Measurements from ENCODE around the gene TSHZ2.

Gene TSHZ2

DNA sequence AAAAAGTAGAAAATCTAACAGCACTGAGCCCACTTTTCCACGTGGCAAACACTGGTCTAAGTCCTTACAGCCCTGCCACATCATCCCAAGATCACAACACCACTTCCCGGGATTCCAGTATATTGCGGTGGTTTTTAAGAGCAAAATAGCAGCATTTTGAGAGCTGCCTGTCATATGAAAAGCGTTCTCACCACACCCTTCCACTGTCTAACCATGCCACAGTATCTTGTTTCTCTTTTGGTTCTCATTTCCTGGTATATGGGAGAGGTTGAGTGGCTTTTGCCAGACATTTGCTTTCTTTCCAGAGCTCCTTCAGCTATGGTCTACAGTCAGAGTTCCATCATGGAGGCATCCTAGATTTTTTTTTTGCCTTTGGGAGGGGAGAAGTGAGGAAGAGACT, 243.0 kb downstream of the TSHZ2 start:
- Histone ChIP-seq H3K27me3 (replicated peaks; ENCODE audit: control insufficient read depth, insufficient read depth, low read length) (no peaks in the 10 kb centered on the region; the same call in 1 of the 2 replicates), H3K36me3 (ENCODE audit: control insufficient read depth, insufficient read depth, low read length) (no peaks in the 10 kb centered on the region), H3K4me3 (replicated peaks; ENCODE audit: low read depth, low read length) (no peak overlapping the region)
- TF ChIP-seq, protein P1, sequence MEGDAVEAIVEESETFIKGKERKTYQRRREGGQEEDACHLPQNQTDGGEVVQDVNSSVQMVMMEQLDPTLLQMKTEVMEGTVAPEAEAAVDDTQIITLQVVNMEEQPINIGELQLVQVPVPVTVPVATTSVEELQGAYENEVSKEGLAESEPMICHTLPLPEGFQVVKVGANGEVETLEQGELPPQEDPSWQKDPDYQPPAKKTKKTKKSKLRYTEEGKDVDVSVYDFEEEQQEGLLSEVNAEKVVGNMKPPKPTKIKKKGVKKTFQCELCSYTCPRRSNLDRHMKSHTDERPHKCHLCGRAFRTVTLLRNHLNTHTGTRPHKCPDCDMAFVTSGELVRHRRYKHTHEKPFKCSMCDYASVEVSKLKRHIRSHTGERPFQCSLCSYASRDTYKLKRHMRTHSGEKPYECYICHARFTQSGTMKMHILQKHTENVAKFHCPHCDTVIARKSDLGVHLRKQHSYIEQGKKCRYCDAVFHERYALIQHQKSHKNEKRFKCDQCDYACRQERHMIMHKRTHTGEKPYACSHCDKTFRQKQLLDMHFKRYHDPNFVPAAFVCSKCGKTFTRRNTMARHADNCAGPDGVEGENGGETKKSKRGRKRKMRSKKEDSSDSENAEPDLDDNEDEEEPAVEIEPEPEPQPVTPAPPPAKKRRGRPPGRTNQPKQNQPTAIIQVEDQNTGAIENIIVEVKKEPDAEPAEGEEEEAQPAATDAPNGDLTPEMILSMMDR (IDR thresholded peaks at IDR 0.05; ENCODE audit: insufficient read depth, low read length, poor library complexity, severe bottlenecking): no peak
- no peak for DNase-seq (ENCODE audit: extremely low read depth, insufficient read length)

DNA sequence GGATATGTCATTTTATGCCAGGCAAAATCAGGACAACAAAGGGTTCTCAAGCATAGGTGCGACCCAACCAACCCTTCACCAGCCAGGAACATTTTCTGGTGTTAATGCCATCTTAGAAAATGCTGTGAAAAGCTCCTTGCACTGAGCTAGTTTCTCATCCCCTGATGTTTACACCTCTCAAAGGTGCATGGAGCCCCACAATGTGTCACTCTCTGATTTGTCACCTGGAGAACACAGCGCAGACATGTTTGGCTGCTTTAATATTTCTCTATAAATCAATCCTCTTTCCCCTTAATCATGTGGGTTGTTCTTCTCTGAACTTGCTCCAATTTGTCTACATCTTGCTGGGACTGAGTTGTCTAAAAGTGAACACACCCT, 244.3 kb downstream of the TSHZ2 start:
- TF ChIP-seq, protein P1 (IDR thresholded peaks at IDR 0.05; ENCODE audit: insufficient read depth, low read length, poor library complexity, severe bottlenecking): no peak
- Histone ChIP-seq H3K4me3 (replicated peaks; ENCODE audit: low read depth, low read length) (no peak overlapping the region), H3K36me3 (ENCODE audit: control insufficient read depth, insufficient read depth, low read length) (no peaks in the 10 kb centered on the region), H3K27me3 (replicated peaks; ENCODE audit: control insufficient read depth, insufficient read depth, low read length) (no peaks in the 10 kb centered on the region; the same call in 1 of the 2 replicates)
- DNase-seq (ENCODE audit: extremely low read depth, insufficient read length): no peak

DNA sequence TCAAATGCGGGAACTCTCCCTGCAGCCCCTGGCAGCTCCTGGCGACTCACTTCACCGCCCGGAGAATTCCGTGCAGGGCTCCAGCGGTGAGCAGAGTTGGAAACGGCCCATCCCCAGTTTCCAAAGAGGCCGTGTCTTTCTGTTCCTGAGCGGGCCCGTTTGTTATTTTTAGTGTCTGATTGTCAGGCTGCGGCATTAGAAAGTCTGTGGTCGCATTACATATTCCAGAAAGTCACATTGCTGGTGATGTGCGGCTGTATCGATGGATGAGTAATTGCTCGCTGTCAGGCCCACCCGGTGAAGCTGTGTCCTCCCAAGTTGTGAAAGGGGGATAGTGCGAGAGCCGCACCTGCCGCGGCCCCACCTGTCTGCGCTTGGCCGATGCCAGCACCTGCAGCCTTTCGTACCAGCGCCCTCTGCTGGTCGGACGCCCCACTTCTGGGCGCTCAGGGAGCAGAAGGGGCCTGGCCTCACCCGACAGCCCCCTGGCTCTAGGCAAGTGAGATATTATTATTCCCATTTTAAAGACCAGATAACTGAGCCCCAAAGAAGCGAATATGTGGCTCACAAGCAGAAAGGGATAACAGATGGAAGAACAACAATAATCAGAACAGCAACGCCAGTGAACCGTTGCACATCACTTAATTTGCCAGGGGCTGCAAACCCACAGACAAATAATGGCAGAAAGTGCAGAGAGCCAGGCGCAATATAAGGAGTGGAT, 244.9 kb downstream of the TSHZ2 start:
- Histone ChIP-seq H3K4me3 (replicated peaks; ENCODE audit: low read depth, low read length) (no peak overlapping the region), H3K36me3 (ENCODE audit: control insufficient read depth, insufficient read depth, low read length) (no peaks in the 10 kb centered on the region), H3K27me3 (replicated peaks; ENCODE audit: control insufficient read depth, insufficient read depth, low read length) (no peaks in the 10 kb centered on the region; the same call in 1 of the 2 replicates)
- TF ChIP-seq, protein P1 (IDR thresholded peaks at IDR 0.05; ENCODE audit: insufficient read depth, low read length, poor library complexity, severe bottlenecking): peak; percentile 98
- peak; percentile 47 for DNase-seq (ENCODE audit: extremely low read depth, insufficient read length)

DNA sequence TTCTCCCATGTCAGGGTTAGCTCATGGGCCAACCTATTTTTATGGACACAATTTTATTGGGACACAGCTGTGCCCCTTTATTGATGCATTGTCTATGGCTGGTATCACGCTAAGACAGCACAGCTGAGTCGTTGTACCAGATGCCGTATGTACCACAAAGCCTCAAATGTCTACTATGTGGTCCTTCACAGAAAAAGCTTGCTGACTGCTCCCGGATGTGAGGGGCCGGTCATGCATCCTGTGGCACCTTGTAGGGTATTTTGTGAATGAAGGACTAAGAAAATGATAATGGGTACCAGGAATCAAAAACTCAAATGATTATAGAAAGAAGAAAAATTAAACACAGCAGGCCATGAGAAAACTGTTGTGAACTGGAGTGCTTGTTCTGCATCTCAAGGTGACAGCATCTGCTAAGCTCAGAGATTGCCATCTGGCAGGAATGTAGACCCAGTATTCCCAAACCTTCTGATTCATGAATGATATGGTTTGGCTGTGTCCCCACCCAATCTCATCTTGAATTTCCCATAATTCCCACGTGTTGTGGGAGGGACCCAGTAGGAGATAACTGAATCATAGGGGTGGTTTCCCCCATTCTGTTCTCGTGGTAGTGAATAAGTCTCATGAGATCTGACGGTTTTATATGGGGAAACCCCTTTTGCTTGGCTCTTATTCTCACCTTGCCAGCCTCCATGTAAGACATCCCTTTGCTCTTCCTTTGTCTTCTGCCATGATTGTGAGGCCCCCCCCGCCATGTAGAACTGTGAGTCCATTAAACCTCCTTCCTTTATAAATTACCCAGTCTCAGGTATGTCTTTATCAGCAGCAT, 248.5 kb downstream of the TSHZ2 start:
- Histone ChIP-seq H3K36me3 (ENCODE audit: control insufficient read depth, insufficient read depth, low read length) (no peaks in the 10 kb centered on the region), H3K4me3 (replicated peaks; ENCODE audit: low read depth, low read length) (no peak overlapping the region), H3K27me3 (replicated peaks; ENCODE audit: control insufficient read depth, insufficient read depth, low read length) (no peaks in the 10 kb centered on the region; the same call in none of the 2 replicates)
- no peak for DNase-seq (ENCODE audit: extremely low read depth, insufficient read length)
- TF ChIP-seq, protein P1 (IDR thresholded peaks at IDR 0.05; ENCODE audit: insufficient read depth, low read length, poor library complexity, severe bottlenecking): no peak

DNA sequence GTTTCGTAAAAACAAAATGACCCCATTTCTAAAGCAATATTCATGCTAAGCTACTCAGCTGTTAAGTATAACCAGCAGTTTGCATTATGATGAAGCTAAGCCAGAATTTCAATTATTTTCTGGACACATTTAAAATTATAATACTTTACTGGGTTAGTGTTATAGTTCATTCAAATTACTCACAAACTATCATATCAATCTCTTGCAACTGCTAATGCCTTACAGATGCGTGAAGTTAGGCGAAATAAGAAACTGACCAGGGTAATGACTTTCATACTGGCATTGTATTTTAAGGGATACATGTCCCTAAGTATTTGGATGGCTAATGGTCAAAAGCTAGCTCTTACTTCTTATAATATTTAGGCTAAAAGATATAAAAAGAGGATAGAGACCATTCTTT, 249.6 kb downstream of the TSHZ2 start:
- no peak for DNase-seq (ENCODE audit: extremely low read depth, insufficient read length)
- no peaks in the 10 kb centered on the region for H3K36me3 ChIP-seq (ENCODE audit: control insufficient read depth, insufficient read depth, low read length)
- TF ChIP-seq, protein P1 (IDR thresholded peaks at IDR 0.05; ENCODE audit: insufficient read depth, low read length, poor library complexity, severe bottlenecking): no peak
- no peaks in the 10 kb centered on the region; the same call in none of the 2 replicates for H3K27me3 ChIP-seq (replicated peaks; ENCODE audit: control insufficient read depth, insufficient read depth, low read length)
- no peak overlapping the region for H3K4me3 ChIP-seq (replicated peaks; ENCODE audit: low read depth, low read length)
